ENCODE data around the gene SERTAD3. TPM values are rescaled to one million over a fixed set of nuclear protein-coding genes. Genes with fewer than 3 reads are reported as not detected.

The SERTAD3 gene
- total RNA-seq, 4 donors from 2014 or later = 18.3 to 47.2 (median 37.8) TPM

DNA sequence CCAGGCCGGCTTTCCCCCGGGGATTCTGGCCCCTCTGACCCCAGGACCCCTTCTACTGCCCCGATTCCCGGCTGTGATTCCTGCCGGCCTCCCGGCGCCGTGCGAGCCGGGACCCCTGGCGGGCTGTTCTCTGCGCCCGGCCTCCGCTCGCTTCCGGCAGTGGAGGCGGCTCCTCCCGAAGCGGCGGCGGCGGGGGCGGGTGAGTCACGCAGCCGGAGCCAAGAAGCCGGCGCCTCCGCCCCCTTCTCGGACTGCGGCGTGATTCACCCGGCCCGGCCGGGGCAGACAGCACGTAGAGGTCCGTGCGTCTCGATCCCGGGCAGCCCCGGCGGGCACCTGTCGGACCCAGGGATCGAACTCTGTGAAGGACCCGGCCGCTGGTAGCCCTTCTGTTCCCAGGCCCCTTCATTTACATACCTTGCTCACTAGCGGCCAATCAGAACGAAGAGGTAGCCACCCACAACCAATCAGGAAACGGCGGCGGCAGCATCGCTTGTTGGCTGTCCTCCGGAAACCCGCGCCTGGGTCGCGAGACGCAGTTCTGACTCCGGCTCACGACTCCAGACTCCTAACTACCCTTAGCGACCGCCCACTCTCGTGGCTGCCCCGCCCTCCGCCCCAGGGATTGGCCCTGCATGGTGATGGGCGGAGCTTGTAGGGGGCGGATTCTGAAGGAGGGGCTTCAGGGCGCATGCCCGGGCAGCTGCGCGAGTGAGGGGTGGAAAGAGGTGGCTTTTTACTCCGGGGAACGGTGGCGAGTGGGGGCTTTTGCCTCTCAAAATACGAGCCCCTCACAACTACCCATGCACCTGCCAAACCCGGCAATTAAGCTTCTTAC, 18.5 kb downstream of the SERTAD3 start, which contains the start of gene SERTAD1:
Gene SERTAD1, minus strand, starts transcription at position 543 of the 838 bp plus-strand sequence. CDS start 2,446 bp downstream, outside the sequence.
- Histone ChIP-seq H3K36me3 (peaks cover 10 to 20% (median 13%) of the 10 kb centered on the region in 4 donors), H3K27ac (replicated peaks in 1 of 4) (peak within 1 kb of the TSS; percentile 99 to 100 (median 100)), H3K4me1 (peaks cover 33 to 47% (median 44%) of the 10 kb centered on the region in 4 donors), H3K4me3 (peak within 1 kb of the TSS; percentile 82 to 98 (median 92)), H3K27me3 (no peaks in the 10 kb centered on the region), H3K9me3 (no peaks in the 10 kb centered on the region)
- WGBS = 0% methylated on average over 1 of the region's 75 CpGs
- DNase-seq (ENCODE audit: extremely low spot score) = peak; percentile 100
- intact Hi-C loops (cut with DNase I) = no loop called here
- TF ChIP-seq POLR2AphosphoS5 (IDR thresholded peaks at IDR 0.05) (peak; percentile 98 to 100), EP300 (IDR thresholded peaks at IDR 0.05) (no peak), POLR2A (IDR thresholded peaks at IDR 0.05; ENCODE audit: low read depth) (peak; percentile 96)
- TF ChIP-seq, protein P1, sequence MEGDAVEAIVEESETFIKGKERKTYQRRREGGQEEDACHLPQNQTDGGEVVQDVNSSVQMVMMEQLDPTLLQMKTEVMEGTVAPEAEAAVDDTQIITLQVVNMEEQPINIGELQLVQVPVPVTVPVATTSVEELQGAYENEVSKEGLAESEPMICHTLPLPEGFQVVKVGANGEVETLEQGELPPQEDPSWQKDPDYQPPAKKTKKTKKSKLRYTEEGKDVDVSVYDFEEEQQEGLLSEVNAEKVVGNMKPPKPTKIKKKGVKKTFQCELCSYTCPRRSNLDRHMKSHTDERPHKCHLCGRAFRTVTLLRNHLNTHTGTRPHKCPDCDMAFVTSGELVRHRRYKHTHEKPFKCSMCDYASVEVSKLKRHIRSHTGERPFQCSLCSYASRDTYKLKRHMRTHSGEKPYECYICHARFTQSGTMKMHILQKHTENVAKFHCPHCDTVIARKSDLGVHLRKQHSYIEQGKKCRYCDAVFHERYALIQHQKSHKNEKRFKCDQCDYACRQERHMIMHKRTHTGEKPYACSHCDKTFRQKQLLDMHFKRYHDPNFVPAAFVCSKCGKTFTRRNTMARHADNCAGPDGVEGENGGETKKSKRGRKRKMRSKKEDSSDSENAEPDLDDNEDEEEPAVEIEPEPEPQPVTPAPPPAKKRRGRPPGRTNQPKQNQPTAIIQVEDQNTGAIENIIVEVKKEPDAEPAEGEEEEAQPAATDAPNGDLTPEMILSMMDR (IDR thresholded peaks at IDR 0.05) = peak; percentile 85 to 88 (median 85)

DNA sequence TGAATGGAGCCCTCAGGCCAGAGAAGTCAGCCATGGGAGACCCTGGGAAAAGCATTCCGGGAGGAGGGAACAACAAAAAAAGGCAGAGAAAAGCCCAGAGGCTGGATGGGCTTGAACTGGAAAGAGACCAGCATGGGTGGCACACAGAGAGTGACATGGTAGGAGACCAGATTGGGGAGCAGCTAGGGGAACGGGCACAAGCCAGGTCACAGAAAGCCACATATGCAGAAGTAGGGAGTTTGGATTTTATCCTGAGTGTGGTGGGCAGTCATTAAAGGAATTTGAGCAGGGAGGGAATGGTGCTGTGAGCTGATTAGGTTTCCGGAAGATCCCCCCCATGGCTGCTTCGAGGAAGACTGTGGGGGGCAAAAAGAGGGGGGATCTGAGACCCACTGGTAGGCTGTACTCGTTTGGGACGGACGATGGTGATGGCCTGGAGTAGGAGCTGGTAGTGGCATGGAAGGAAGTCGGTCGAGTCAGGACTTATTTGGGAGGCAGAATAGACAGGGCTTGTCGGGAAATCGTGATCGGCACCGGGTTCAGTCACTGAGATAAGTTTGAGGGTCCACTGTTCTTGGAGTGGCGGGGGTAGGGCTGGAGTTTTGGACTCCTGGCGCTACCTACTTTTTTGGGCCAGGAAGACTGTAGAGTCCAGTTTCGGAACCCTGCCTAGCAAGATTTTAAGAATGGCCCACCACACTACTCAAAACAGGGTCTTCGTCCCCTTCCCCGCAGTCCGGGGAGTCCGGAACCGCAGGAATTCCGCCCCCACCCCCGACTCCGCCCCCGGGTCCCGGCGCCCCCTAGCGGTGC, 19.3 kb downstream of the SERTAD3 start:
- Histone ChIP-seq H3K27ac (replicated peaks in 1 of 4) (peak overlapping the region; percentile 99 to 100 (median 100)), H3K4me1 (peaks cover 33 to 53% (median 48%) of the 10 kb centered on the region in 4 donors), H3K36me3 (peaks cover 10 to 20% (median 13%) of the 10 kb centered on the region in 4 donors), H3K9me3 (no peaks in the 10 kb centered on the region), H3K4me3 (peak overlapping the region; percentile 82 to 98 (median 92)), H3K27me3 (no peaks in the 10 kb centered on the region)
- TF ChIP-seq, protein P1 (IDR thresholded peaks at IDR 0.05) = no peak
- TF ChIP-seq POLR2AphosphoS5 (IDR thresholded peaks at IDR 0.05) (peak in 1 of 2 donors; percentile 3), EP300 (IDR thresholded peaks at IDR 0.05) (no peak), POLR2A (IDR thresholded peaks at IDR 0.05; ENCODE audit: low read depth) (no peak)
- WGBS = 2% methylated on average over 16 of the region's 28 CpGs
- intact Hi-C loops (cut with DNase I) = no loop called here
- DNase-seq (ENCODE audit: extremely low spot score) = no peak

DNA sequence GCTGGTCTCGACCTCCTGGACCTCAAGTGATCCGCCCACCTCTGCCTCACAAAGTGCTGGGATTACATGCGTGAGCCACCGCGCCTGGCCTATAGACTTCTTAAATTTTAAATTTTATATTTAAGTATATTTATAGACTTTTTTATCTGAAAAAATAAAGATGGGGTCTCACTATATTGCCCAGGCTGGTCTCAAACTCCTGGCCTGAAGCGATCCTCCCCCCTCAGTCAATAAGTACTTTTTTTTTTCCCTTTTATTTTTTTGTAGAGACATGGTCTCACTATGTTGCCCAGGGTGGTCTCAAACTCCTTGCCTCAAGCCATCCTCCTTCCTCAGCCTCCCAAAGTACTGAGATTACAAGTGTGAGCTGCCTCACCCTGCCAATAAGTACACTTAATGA, 20.2 kb downstream of the SERTAD3 start:
- DNase-seq (ENCODE audit: extremely low spot score) = no peak
- 93% methylated on average over 6 of the region's 6 CpGs for WGBS
- intact Hi-C loops (cut with DNase I) = no loop called here
- Histone ChIP-seq H3K27me3 (no peaks in the 10 kb centered on the region), H3K36me3 (peaks cover 10 to 20% (median 13%) of the 10 kb centered on the region in 4 donors), H3K9me3 (no peaks in the 10 kb centered on the region), H3K27ac (replicated peaks in 1 of 4) (peak overlapping the region; percentile 99 to 100 (median 100)), H3K4me1 (peaks cover 33 to 53% (median 48%) of the 10 kb centered on the region in 4 donors), H3K4me3 (peak overlapping the region; percentile 82 to 98 (median 92))
- TF ChIP-seq EP300 (IDR thresholded peaks at IDR 0.05) (no peak), POLR2AphosphoS5 (IDR thresholded peaks at IDR 0.05) (no peak), POLR2A (IDR thresholded peaks at IDR 0.05; ENCODE audit: low read depth) (no peak)
- TF ChIP-seq, protein P1 (IDR thresholded peaks at IDR 0.05) = no peak

DNA sequence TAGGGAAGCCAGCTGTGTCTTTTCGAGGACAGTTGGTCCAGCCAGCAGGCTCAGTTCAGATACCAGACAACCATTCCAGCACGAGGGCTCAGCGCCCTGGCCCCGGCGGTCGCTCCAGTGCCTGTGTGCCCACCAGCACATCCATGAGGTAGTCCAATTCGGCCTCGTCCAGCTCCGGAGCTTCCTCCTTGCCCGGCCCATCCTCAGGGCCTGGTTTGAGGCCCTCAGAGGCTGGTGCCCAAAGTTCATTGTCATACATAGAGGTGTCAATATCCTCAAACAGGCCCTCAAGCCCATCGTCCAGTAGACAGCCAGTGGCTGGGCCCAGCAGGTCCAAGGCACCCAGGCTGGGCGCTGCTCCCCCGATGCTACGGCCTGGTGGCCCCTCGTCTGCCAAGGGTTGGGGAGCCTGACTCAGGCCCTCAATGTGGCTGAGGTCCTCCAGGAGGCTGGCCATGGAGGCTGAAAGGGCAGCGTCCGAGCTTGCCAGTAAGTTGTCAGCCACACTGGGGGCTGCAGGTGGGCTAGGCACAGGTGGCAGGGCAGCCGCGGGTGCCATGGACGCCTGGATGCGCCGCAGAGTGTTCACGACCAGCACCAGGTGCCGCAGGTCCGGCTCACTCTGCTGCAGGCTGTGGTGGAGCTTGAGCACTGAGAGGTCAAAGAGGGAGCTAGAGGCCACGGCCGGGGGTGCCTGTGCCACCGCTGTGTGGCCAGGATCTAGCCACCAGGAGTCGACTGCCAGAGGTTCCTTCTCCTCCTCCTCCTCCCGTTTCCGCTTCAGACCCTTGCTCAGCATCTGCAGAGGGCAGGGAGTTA, 21.2 kb downstream of the SERTAD3 start:
- H3K4me1 ChIP-seq = peaks cover 34 to 55% (median 50%) of the 10 kb centered on the region in 4 donors
- WGBS = 80% methylated on average over 14 of the region's 31 CpGs
- no peaks in the 10 kb centered on the region for H3K27me3 ChIP-seq
- peak overlapping the region in 1 of 4 donors; percentile 94 for H3K4me3 ChIP-seq
- peaks cover 10 to 20% (median 13%) of the 10 kb centered on the region in 4 donors for H3K36me3 ChIP-seq
- DNase-seq (ENCODE audit: extremely low spot score) = no peak
- TF ChIP-seq POLR2A (IDR thresholded peaks at IDR 0.05; ENCODE audit: low read depth) (no peak), EP300 (IDR thresholded peaks at IDR 0.05) (no peak), POLR2AphosphoS5 (IDR thresholded peaks at IDR 0.05) (no peak)
- TF ChIP-seq, protein P1 (IDR thresholded peaks at IDR 0.05) = no peak
- H3K27ac ChIP-seq (replicated peaks in 1 of 4) = peak overlapping the region; percentile 98 to 100 (median 100)
- no peaks in the 10 kb centered on the region for H3K9me3 ChIP-seq
- intact Hi-C loops (cut with DNase I) = no loop called here
